H1 (cell line): ENCODE data around the gene PRR36.

Source experiments
- CTCF ChIP-seq, 3 experiments: IDR thresholded peaks; 1 replicate in 2 of 3; 2 replicates in 1 of 3; pipeline versions ENCODE4 v1.5.1 to v1.6.1; 2011; ENCODE audit warnings: low read length in 3 of 3, mild to moderate bottlenecking in 3 of 3, inconsistent platforms in 2 of 3, low read depth in 1 of 3, moderate library complexity in 1 of 3; ENCODE audit not compliant: insufficient read depth in 1 of 3; ENCODE audit errors: control extremely low read depth in 1 of 3
- POLR2A ChIP-seq, 2 experiments: IDR thresholded peaks; 1 replicate in 1 of 2; 2 replicates in 1 of 2; pipeline ENCODE4 v1.6.1; 2011; ENCODE audit warnings: low read depth in 2 of 2, low read length in 2 of 2, mild to moderate bottlenecking in 2 of 2; ENCODE audit errors: control extremely low read depth in 1 of 2

GRCh38 chr19:7845390-7846154 lies 28.6 kb downstream of the PRR36 start:
- TF ChIP-seq POLR2A (IDR thresholded peaks at IDR 0.05; ENCODE audit: control extremely low read depth in 1 of 2, low read depth in 2 of 2, low read length in 2 of 2) (no peak), CTCF (IDR thresholded peaks at IDR 0.05; ENCODE audit: control extremely low read depth in 1 of 3, insufficient read depth in 1 of 3, low read depth in 1 of 3, low read length in 3 of 3) (no peak)
